Regular cardiac myocyte (primary cell): ENCODE measurements around the gene FBRS. TPM values are rescaled to one million over a fixed set of nuclear protein-coding genes. Genes with fewer than 3 reads are reported as not detected.

Experiments used
- total RNA-seq: library from RNA; depleted of rRNA; stranded (reverse); fragments of >200 nt; gene quantifications from 2 replicates; pipeline ENCODE4 v1.2.3, GENCODE V29; 2014

The FBRS gene
- total RNA-seq: 12.1 and 22.0 TPM in 2 replicates

GRCh38 chr16:30657866-30658730, at the start of gene FBRS:
TSS of gene FBRS (plus strand) at chr16:30658431. CDS start at chr16:30659519, 1,088 bp downstream.

GRCh38 chr16:30609926-30610839, 48.0 kb upstream of the FBRS start, which contains the start of gene ZNF689:
TSS of gene ZNF689 (minus strand) at chr16:30610389. CDS start at chr16:30610041, 348 bp downstream.

DNA sequence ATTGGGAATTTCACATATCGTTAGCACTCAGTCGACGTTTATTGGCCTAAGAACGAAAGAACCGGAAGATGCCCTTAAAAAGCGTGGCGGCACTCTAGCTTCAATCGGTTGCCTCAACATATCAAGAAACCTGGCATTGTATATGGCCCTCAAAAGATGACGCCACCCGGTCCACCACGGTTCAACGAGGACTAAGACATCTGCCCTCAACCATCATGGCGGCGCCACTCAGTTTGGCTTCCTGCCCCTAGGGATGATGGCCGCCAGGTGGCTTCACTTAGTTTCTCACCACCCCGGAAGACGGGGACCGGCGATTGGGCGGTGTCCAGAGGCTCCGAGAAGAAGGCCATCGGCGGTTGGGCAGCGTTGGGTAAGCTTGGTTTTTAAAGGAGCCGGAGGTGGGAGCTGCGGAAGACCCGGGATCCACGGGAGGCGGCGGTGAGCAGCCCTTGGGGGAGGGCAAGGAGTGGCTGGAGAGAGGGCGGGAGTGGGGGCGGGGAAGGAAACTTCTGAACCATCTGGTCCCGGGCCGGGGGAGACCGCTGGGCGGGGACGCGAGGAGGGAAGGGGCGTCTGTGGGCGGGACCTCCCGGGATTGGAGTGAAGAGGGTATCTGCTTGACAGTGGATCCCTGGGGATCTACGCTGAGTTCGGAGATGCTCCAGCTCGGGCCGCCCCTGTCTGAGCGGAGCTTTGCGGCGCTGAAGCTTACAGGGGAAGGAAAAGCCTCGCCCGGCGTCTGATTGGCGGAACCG, 7.7 kb upstream of the FBRS start, which contains the start of gene PRR14:
PRR14 (plus strand) TSS at position 592 of the 755 bp plus-strand sequence. CDS start 686 bp downstream, outside the sequence.

GRCh38 chr16:30698816-30699614, 40.8 kb downstream of the FBRS start, which contains the start of gene SRCAP:
TSS of gene SRCAP (plus strand) at chr16:30699171. CDS start at chr16:30700825, 1,654 bp downstream.

Other genes with a start within 250 kb of the FBRS start
- 10.4 and 38.0 TPM in 2 replicates for gene DCTPP1, start 228.4 kb upstream of the FBRS start, total RNA-seq
- 6.5 and 28.4 TPM in 2 replicates for gene SEPHS2, start 212.6 kb upstream of the FBRS start, total RNA-seq
- not detected in 2 replicates for gene ITGAL, start 185.7 kb upstream of the FBRS start, total RNA-seq
- 18.0 and 19.4 TPM in 2 replicates for gene ZNF768, start 131.9 kb upstream of the FBRS start, total RNA-seq
- 8.6 and 10.4 TPM in 2 replicates for gene ZNF747, start 123.6 kb upstream of the FBRS start, total RNA-seq
- gene ZNF764, start 100.1 kb upstream of the FBRS start, total RNA-seq: 4.2 and 4.4 TPM in 2 replicates
- 5.6 and 12.7 TPM in 2 replicates for gene ZNF688, start 86.7 kb upstream of the FBRS start, total RNA-seq
- gene ZNF785, start 72.7 kb upstream of the FBRS start, total RNA-seq: 7.3 and 8.1 TPM in 2 replicates
- gene ZNF689, start 48.0 kb upstream of the FBRS start, total RNA-seq: 2.3 and 5.2 TPM in 2 replicates
- gene PRR14, start 7.5 kb upstream of the FBRS start, total RNA-seq: 4.4 and 5.9 TPM in 2 replicates
- gene SRCAP, start 40.7 kb downstream of the FBRS start, total RNA-seq: 19.2 and 24.0 TPM in 2 replicates
- gene PHKG2, start 90.0 kb downstream of the FBRS start, total RNA-seq: 14.9 and 18.2 TPM in 2 replicates
- gene CFAP119, start 103.6 kb downstream of the FBRS start, total RNA-seq: 1.4 and 2.7 TPM in 2 replicates
- gene RNF40, start 103.9 kb downstream of the FBRS start, total RNA-seq: 69.9 and 93.6 TPM in 2 replicates
- 5.4 and 6.7 TPM in 2 replicates for gene ZNF629, start 128.8 kb downstream of the FBRS start, total RNA-seq
- gene BCL7C, start 235.6 kb downstream of the FBRS start, total RNA-seq: 28.5 and 51.0 TPM in 2 replicates
- 1.2 and 1.7 TPM in 2 replicates for gene CTF1, start 238.2 kb downstream of the FBRS start, total RNA-seq